ENCODE measurements around the gene OARD1.
A peak's percentile ranks its signal among the peaks of the same experiment; 100 is the strongest.

The OARD1 gene

DNA sequence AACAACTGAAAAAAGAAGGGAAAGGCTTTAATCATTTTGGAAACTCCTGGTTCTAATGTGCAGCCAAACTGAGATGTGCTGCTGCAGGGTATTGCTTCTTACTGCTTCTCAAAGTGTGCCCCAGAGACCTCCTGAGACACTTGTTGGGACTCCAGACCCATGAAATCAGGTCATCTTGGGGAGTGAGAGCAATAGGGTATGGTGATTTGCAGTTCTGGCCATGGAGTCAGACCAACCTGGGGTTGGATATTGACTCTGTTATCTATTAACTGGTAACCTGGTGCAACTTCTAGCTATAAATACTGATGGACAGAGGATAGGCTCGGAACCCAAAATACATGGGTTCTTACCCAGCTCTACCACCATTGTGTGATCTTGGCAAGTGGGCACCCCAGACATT is 26.1 kb downstream of the OARD1 start:
- no peak for DNase-seq

GRCh38 chr6:41045664-41046063 is 26.5 kb downstream of the OARD1 start:
- DNase-seq = no peak

DNA sequence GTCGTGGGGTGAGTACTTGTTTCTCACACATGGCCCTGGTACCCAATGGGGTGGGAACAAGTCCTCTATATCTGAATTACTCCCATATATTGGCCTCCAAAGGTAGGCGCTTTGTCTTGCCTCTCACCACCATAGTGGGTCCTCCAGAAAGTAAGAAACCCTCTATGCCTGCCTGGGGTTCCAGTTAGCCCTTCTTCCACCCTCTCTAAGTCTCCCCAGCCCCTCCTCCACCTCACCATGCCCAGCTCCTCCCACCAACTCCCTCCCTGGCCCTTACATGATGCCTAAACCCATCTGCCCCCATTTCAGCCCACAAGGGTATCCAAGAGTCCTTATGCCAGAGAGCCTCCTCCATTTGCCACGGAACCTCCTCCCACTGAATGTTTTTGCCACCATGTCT is 29.0 kb downstream of the OARD1 start:
- no peak for DNase-seq

- no peak for DNase-seq
Observed at GRCh38 chr6:41042226-41043055, 29.7 kb downstream of the OARD1 start, which contains the start of gene TSPO2. TSS of gene TSPO2 (plus strand) at chr6:41042467. CDS start at chr6:41042986, 519 bp downstream.

- DNase-seq = no peak
Observed at GRCh38 chr6:41040940-41041536, 31.1 kb downstream of the OARD1 start.

GRCh38 chr6:41040101-41040939 is 31.8 kb downstream of the OARD1 start:
- DNase-seq = no peak

- DNase-seq = peak; percentile 56
Observed at GRCh38 chr6:41039060-41039998, 32.8 kb downstream of the OARD1 start, which contains the start of gene UNC5CL. TSS of gene UNC5CL (minus strand) at chr6:41039221. CDS start at chr6:41035074, 4,147 bp downstream.

DNA sequence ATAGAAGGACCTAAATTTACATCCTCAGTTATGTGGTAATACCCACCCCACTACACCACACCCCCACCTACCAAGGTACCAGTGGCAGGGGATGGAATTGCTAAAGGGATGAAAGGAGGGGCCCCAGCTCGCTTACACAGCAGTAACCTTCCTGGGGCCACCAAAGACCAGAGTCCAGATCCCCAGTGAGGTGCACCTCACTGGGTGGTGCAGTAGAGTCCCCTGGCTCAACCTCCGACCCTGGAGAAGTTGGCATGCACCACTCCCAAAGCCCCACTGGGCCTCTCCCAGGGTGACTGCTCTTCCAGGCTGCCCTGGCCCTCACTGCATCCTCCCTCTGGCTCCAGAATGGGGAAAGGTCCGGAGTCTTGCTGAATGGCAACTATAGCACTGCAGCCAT is 34.0 kb downstream of the OARD1 start:
- no peak for DNase-seq

- no peak for DNase-seq
Observed at GRCh38 chr6:41037107-41037900, 34.9 kb downstream of the OARD1 start.

- DNase-seq = no peak
Observed at GRCh38 chr6:41036601-41037000, 35.6 kb downstream of the OARD1 start.

DNA sequence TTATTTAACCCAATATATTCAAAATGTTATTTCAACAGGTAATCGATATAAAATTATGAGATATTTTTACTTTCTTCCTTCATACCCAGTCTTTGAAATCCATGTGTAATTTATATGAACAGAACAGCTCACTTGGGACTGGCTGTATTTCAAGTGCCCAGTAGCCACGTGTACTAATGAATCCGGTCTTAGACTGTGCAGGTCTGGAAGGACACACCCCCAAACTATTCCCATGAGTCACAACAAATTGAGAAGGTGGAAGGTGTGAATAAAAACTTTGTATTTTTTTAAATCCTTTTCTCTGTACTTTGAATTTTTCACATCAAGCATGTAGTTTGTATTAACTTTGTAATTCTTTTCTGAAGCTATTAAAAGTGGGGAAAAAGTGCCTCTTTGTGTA is 36.0 kb downstream of the OARD1 start:
- DNase-seq = no peak

GRCh38 chr6:41033776-41034175 is 38.4 kb downstream of the OARD1 start:
- no peak for DNase-seq

GRCh38 chr6:41032830-41033229 is 39.3 kb downstream of the OARD1 start:
- DNase-seq = no peak

GRCh38 chr6:41028561-41029412 is 43.4 kb downstream of the OARD1 start:
- no peak for DNase-seq

DNA sequence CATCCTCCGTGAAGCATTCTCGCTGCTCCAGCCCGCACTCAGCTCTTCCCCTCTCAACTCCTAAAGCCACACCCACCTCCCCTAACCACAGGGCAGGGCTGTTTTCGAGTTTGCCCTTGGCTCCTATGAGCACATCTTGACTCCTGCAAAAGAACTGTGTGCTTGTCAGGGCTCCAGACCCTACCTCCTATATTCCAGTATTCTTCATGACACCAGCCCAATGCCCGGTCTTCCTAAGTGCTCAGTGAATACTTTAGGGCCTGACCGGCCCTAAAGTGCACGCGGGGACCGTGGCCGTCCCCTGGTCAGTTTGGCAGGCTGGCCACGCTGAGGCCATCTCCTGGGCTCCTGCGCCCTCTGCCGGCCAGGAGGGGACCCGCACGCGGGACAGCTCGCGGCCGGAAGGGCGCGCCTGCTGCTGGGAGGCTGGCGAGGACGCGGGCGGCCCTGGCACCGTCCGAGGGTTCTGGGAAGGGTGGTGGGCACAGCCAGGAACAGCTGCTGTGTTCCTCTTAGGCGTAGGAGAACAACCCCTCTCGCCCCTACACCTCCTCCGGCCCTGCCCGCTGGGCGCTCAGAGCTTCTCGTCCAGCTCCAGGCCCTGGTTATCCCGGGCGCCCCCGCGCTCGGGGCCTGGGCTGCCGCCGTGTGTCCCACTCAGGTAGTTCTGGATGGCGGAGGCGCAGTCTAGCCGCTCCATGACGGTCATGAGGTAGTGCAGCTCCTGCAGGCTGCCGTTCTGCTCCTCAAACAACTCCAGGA is 44.2 kb downstream of the OARD1 start:
- DNase-seq = peak; percentile 80

DNA sequence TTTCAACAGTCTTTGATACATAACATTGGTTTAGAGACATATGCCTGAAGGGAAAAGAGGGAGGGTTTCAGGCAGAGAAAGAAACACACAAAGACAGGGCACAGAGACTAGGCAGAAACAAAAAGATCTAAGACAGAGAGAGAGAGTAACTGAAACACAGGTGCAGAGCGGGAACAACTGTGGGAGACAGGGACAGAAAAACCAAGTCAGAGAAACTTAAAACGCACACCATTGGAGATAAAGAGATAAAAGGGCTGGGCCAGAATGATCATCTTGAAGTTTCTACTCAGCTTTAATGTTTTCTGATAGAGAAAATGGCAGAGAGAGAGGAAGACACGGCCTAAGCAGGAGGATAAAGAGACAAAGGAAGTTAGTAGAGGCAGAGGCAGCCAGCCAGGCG is 44.9 kb downstream of the OARD1 start:
- no peak for DNase-seq

DNA sequence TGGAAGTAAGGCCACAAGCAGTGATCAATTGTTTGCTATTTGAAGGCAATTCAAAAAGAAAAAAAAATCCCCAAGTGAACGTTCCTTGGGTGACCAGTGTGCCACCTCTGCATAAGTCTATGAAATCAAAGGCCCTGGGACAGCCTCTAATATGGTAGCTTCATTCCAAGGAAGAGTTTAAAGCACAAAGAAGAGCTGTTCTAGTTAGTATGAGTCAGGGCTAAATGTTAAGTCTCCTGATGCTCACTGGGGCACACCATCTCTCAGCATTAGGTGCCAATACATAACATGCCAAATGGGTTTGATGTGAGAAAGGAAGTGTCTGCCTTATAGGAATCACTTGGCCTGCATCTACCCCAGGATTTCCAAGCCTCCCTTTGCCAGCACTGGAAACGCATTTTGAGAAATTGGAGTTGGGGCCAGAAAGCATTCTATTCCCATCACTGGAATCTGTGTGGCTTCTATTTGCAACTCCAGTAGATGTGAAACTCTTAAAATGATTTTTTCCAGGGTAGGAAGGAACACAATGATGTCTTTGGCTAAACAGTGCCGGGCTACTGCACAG is 46.1 kb downstream of the OARD1 start:
- DNase-seq = no peak

DNA sequence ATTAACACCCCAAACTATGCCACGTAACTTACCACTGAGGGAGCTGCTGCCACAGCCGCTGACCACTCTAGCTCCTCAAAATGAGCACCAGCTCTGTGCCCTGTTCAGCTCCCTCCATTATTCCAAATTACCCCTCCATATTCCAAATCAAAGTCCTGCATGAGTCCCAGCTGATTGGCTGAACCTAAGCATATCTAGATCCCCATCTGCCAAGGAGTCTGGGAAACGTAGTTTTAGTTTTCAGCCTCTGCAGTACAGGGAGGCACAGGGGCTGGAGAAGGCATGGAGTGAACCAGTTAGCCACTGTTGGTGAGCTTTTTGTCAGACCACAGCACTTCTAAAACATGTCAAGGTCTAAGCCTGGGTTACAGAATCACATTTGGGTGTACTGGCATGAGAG is 49.0 kb downstream of the OARD1 start:
- DNase-seq = no peak

GRCh38 chr6:41022294-41022693 is 49.9 kb downstream of the OARD1 start:
- DNase-seq = no peak
